M059J (cell line): Measurements from ENCODE around the gene DDR1. TPM values are rescaled to one million over a fixed set of nuclear protein-coding genes. Genes with fewer than 3 reads are reported as not detected.

Experiments used
- DNase-seq: peaks from one replicate; pipeline ENCODE4 v3.0.0-alpha.2; 2012; ENCODE audit warnings: low read depth
- total RNA-seq: library from RNA; depleted of rRNA; stranded (reverse); fragments of >200 nt; shearing (Covaris generic); gene quantifications from 2 replicates; pipeline ENCODE4 v1.2.3, GENCODE V29; 2014

The DDR1 gene
- total RNA-seq, 1 experiment from 2014 or later, result 73.5 TPM

DNA sequence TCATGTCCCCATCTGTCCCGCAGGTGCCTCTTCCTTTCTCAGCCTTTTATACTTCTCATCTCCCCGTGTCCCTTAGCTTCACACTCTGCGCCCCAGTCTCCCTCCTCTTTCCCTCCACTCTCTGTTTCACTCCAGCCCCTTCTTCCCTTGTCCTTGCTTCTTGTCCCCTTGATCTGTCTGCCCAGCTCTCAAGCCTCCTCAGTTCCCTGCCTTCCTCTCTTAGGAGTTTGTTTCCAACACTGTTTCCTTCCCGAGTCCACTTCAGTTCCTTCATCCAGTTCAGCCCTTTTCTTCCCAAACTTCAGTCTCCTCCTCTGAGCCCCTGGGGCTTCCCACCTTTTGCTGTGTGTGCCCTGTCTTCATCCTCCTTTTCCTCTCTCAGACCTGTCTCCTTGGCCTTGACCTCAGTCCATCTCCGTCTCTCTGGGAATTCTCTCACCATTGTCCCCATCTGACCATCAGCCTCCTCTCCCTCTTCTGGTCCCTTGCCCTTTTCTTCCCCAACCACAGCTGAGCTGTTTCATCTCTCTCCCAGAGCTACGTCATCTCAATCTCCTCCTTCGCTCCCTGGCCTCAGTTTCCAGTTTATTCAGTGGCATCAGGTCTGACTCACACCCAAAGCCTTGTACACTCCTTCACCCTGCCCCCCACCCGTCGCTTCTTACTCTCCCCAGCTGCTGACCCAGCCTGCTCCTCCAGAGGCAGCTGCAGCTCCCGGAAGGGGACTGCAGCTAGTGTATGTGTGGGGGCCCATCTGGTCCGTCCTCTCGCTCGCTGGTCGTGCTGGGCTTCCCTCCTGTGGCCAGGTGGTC lies 2.7 kb upstream of the DDR1 start:
- no peak for DNase-seq

DNA sequence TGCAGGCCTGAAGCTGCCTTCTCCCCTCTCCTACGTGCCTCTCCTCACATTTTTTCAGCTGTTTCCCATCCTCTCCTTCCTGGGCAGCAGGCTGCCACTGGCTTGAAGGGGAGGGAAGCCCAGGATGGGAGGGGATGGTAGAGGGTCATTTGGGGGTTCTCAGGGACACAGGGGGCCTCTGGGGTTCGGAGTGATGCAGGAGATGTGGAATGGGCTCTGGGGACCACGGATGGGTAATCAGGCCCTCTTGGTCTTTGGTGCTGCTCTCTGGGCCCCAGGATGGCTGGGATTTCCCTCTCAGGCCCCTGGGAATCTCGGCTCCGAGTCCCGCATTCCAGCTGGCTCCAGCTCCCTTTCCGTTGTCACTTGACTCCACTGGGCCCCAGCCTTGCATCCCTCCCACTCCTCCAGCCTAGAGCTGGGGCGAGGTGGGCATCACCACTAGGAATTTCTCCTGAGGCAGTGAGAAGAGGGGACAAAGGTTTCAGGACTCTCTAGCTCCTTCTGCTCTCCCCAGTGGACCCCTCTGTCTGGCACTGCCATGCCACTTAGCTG lies 2.0 kb upstream of the DDR1 start:
- no peak for DNase-seq

DNA sequence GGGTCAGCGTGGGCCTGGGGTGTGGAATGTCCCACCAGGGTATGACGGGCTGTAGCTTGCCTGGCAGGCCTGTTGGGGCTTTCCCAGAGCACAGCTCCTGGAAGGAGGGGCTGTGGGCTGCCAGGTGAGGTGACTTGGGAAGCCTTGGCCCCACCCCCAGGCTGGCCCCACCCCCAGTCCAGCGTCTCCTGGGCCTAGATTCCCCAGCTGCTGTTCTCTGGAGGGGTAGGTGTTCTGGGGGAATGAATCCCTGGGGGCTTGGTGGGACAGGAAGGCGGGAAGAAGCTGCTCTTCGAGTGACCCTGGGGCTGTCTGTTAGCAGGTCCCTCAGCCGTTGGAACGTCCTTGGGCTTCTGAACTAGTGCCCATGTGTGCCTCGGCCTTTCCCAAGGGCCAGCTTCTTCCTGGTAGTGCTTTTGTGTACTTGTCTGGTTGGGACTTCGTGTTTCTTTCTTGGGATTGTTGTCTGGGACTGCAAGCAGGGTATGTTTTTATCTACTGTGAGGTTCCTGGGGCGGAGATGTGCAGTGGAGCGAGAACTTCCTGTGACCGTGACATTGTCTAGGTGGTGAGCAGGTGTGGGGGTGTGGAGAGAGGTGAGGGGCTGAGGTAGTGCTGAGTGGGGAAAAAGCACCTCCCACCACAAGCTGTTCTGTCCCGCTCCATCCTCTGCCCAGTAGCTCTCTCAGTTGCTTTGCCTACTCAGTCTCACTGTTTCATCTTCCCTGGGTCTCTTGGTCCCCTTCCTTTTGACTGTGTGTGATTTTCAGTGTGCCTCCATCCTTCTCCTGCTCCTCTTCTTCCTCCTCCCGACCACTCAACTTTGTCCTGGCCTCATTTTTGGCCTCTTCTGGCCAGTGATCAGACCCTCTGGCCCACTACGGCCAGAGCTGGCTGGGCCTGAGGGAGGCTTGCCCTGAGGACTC lies 1.3 kb upstream of the DDR1 start:
- DNase-seq, result no peak

DNA sequence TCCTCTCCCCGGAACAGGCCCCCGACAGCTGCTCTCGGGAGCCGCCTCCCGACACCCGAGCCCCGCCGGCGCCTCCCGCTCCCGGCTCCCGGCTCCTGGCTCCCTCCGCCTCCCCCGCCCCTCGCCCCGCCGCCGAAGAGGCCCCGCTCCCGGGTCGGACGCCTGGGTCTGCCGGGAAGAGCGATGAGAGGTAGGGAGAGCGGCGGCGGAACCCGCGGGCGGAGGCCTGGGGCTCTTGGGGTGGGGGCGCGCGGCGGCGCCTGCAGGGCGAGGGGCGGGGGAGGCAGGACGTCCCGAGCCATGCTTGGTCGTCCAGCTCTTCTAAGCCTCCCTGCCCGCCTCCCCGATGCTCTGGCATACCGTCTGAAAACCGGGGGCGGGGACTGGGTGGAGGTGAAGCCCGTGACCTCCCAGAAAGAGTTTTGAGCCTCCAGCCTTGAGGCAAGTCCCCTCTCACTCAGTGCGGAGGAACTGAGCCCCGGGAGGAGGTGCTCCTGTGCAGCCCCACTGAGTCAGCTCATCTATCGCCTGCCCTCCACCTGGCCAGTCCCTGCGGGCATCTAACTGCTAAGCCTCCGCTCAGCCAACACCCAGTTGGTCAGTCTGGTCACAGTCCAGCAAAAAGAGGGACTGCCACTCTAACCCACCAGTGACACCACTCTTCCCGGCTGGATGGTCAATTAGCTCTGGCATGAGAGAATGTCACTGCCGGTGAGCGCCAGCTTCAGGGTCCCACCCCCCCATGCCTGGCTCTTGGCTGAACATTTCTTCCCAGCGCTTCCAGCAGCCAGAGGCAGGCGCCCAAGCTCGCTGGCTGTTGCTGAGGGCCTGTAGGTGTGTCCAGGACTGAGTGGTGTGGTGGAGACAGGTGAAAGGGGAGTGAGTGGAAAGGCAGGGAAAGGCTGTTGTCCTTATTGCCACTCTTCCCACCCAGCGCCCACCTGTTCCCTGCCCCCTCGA lies 482 bp downstream of the DDR1 start:
- DNase-seq, result peak; percentile 89

DNA sequence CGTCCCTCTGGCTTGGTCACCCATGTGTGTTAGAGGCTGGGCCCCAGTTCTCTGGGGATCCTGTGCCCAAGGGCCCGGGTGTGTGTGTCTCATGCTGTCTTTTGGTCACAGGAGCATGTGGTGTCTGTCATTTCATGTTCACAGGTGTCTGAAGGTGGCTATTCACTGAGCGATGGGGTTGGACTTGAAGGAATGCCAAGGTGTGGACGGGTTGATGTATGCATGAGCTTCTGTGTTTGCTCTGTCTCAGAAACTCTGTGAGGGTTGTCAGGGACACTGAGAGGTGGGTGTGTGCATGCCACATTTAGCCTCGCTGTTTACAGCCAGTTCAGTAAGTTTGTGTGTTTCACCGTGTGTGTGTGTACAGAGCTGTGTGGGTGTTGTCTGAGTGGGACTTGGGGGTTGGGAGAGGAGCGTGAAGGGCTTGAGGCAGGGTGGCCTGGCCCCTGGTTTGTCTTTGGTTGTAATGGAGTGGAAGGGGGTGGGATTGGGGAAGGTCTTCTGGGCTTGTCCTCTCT lies 1.2 kb downstream of the DDR1 start:
- DNase-seq, result peak; percentile 77

DNA sequence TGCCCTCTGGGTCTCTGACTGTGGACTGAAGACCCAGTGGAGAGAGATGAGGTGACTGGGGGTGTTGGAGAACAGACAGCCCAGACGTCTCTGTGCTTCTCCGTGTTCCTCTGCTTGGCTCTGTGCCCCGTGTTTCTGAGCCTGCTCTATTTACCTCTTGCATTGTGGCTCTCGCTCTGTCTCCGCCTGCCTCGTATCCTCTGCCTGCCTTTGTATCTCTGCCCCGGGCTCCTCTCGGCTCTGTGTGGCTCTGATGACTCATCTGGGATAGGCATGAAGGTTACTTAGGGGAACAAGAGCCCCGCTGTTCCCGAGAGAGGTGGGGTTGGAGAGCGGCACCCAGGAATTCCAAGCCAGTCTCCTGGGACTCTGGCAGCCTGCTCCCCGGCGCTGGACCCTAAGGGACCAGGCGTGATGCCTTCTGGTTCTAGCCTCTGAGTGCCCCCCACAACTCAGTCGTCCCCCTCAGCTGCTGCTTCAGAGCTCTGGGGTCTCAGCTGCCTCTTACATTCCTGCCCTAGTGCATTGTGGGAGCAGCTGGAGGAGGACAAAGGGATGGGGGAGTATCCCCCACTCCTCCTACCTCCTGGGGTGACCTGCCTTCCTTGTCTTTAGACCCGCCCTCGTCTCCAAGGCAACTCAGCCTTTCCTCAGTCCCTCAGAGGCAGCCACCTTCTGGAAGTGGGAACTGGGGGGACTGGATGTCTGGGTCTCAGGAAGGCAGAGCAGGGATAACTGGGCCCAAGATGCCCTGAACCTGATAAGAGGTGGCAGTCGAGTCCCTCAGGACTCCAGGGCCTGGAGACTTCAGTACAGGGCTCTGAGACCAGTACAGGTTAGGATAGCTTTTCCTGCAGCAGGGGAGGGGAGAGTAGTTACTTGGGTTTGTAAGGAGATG lies 1.9 kb downstream of the DDR1 start:
- DNase-seq, result peak; percentile 100

DNA sequence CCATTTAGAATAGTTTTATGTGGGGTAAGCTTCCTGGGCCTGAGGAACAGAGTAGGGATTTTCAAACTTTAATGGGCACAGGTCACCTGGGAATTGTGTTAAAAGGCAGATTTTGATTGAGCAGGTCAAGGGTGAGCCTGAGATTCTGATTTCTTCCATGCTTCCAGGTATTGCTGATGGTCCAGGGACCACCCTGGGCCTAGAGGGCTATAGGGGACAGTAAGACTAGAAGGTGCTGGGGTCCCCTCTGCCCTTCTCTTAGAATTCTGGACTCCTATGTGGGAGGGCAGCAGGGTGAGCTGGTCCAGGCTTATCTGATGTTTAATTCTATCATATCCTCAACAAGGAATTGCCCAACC lies 2.6 kb downstream of the DDR1 start:
- DNase-seq, result no peak

DNA sequence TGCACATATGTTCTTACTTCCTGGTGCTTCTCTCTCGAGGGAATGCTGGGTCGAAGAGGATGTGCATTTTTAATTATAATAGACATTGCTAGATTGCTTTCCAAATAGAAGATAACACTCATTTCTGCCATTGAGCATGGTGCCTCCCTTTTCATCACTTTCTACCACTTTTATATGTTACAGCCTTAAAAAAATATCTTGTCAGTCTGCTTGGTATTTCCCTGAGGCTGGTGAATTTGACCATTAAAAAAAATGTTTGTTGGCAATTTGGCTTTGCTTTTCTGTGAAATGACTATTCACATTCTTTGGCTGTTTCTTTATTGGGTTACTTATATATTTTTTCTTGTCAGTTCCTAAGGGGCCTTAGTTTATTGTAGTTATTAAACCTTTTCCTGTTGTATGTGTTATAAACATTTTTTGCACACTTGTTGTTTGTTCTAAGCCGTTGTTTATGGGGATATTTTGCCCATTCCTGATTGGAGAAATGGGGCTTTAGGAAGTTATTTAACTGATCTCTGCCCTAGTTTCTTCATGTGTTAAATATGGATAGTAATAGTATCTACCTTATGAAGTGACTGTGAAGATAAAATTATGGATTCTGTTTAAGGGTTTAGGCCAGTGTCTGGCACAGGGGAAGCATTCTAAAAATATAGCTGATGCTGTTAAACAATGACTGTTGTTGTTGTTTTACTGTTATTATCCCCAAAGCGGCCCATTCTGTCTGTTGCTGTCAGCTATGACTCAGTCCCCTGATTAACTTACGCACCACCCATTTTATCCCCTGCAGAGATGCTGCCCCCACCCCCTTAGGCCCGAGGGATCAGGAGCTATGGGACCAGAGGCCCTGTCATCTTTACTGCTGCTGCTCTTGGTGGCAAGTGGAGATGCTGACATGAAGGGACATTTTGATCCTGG lies 3.8 kb downstream of the DDR1 start:
- DNase-seq, result peak; percentile 92

DNA sequence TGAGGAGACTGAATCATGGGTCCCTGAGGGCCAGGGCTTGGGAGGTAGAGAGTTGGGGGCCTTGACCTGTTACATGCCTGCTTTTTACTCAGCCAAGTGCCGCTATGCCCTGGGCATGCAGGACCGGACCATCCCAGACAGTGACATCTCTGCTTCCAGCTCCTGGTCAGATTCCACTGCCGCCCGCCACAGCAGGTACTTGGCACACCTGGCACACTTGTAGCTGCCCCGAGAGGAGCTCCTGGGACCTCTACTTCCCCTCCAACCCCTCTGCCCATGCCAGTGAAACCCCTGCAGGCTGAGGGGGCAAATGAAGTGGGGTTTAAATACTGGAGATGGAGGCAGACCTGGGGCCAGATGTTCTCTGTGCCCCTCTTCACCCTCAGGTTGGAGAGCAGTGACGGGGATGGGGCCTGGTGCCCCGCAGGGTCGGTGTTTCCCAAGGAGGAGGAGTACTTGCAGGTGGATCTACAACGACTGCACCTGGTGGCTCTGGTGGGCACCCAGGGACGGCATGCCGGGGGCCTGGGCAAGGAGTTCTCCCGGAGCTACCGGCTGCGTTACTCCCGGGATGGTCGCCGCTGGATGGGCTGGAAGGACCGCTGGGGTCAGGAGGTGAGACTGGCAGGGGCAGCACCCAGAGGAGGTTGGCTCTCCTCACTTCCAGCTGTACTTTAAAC lies 4.6 kb downstream of the DDR1 start:
- DNase-seq, result no peak

DNA sequence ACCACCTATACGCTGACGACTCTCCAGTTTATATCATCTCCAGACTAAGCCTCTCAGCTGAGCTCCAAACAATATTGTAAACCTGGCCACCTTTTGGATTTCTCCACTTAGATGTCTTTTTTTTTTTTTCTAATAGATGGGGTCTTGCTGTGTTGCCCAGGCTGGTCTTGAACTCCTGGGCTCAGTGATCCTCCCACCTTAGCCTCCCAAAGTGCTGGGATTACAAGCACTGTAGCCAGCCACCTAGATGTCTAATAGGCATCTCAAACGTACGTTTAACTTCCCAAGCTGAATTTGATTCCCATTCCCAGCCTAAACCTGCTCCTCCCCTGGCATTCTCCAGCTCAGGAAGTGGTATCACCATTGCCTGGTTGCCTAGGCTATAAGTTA lies 5.2 kb downstream of the DDR1 start:
- DNase-seq, result no peak

DNA sequence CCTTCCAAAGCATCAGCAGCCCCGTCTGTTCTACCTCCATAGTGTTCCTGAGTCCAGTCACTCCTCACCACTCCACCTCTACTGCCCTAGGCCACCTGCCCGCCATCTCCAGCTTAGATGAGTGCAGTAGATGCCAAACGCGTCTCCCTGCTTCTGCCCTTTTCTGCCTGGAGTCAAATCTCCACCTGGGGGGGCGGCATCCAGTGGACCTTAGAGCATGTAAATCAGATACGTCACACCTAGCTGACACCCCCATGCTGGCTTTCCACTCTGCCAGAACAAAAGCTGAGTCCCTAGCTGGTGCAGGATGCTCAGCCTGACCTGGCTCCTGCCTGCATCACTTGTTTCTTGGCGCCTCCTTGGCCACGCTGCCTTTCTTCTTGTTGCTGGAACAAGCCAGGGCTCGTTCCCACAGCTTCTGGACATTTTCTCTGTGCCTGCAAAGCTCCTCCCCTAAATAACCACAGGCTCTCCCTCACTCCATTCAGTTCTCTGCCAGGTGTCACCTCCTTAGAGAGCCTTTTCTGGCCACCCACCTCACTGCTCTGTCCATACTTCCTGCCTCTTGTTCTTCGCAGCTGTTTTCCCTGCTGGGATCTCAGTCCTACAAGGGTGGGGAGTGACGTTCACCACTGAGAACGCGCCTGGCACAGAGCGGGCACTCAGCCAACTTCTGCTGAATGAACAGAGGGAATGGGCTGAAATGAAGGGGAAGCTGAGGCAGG lies 5.8 kb downstream of the DDR1 start:
- no peak for DNase-seq

DNA sequence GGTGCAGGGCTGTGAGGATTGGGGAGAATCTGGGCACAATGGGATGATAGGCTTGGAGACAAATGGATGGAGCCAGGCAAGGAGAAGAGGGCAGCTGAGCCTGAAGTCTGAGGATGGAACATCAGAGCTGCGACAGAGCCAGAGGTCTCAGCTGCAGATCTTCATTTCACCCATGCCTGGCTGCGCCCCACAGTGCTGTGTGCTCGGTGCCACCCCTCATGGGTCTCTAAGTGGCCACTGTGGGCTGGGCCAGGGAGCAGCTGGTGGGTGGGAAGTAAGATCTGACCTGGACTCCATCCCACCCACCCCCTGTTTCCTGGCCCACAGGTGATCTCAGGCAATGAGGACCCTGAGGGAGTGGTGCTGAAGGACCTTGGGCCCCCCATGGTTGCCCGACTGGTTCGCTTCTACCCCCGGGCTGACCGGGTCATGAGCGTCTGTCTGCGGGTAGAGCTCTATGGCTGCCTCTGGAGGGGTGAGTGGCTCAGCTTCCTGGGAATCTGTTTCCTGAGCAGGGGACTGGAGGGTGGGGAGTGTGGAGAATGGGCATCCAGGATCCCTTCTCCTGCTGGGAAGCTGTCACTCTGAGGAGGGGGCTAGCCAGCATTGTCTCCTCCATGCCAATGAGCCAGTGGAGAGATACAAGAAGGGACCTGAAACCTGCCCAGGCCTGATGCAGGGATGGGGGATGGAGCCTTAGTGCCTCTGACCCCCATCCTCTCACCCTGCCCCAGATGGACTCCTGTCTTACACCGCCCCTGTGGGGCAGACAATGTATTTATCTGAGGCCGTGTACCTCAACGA lies 6.5 kb downstream of the DDR1 start:
- no peak for DNase-seq

DNA sequence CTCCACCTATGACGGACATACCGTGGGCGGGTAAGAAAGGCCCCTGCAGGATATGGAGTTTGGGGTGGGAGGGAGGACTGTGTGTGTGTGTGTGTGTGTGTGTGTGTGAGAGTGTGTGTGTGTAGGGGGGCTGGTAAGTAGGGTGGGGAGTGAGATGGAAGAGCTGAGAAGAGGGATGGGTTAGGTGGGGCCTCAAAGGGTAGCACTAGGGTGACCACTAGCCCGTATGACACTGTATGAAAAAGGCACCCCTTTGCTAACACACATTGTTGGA lies 7.1 kb downstream of the DDR1 start:
- DNase-seq, result no peak

DNA sequence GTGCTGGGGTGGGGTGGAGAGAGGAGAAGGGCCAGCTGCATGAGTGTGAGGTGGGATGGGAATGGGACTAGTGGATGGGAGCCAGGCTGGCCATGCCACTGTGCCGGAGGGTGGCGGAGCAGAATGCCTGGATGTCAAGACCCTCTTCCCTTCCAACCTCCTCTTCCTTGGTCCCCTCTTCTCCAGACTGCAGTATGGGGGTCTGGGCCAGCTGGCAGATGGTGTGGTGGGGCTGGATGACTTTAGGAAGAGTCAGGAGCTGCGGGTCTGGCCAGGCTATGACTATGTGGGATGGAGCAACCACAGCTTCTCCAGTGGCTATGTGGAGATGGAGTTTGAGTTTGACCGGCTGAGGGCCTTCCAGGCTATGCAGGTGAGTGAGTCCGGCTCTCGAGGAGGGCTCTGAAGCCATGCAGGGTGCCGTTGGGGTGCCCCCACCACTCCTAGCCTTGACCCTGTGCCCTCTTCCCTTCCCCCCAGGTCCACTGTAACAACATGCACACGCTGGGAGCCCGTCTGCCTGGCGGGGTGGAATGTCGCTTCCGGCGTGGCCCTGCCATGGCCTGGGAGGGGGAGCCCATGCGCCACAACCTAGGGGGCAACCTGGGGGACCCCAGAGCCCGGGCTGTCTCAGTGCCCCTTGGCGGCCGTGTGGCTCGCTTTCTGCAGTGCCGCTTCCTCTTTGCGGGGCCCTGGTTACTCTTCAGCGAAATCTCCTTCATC lies 7.7 kb downstream of the DDR1 start:
- DNase-seq, result no peak

DNA sequence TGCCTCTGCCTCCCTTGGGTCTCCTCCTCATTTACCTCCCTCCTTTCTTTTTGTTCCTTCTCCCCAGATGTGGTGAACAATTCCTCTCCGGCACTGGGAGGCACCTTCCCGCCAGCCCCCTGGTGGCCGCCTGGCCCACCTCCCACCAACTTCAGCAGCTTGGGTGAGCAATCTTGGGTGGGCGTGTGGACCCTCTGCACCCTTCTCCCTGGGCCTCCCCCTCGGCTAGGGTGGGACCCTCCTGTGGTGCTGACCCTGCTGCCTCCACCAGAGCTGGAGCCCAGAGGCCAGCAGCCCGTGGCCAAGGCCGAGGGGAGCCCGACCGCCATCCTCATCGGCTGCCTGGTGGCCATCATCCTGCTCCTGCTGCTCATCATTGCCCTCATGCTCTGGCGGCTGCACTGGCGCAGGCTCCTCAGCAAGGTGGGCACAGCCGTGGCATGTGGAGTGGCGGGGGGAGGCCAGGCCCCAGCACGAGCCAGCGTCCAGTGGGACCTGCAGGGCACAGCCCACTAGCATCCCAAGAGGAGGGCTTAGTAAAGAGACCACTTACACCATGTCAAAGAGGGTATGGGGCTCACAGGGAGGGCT lies 8.8 kb downstream of the DDR1 start:
- no peak for DNase-seq

DNA sequence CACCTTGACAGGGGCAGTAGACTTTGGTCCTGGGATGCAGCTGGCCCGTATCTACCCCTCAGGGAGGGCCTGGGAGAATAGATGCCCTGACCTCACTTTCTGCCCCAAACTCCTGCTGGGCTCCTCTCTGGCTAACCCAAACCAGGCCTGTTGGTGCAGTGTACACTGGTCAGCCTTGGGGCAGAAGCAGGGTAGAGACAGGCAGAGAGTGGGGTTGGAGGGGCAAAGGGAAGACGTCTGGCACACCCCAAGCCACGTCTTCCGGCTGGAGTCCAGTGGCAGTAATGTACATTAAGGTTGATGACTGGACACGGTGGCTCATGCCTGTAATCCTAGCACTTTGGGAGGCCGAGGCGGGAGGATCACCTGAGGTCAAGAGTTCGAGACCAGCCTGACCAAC lies 9.3 kb downstream of the DDR1 start:
- no peak for DNase-seq
